ENCODE measurements around the gene ADCY7. TPM values are rescaled to one million over a fixed set of nuclear protein-coding genes. Genes with fewer than 3 reads are reported as not detected.

Gene ADCY7
- total and polyA plus RNA-seq, 2 donors (not counting 1 experiment from before 2014, with no cell fraction given) = 9.9 to 34.0 TPM

DNA sequence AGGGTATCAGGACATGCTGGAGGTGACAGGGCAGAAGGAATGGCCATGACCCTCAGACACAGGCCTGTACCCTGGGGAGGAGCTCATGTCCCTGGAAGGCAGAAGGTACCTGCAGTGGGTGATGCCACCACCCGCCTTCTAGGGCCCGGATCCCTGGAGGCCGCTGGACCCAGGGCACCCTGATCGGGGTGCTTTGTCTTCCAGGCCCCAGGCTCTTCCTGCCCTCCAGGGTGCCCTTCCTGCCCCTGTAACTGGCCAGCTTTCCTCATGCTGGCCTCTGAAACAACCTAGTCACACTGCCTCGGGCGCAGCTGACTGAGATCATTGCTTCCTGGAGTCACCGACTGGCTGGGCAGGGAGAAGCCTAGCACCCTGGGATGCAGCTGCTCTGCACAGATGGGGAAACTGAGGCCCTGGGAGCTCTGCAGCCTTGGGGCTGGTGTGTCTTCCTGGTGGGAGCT is 5.8 kb downstream of the ADCY7 start:
- Histone ChIP-seq H3K36me3 (ENCODE audit: control insufficient read depth, insufficient read depth, low read length) (no peaks in the 10 kb centered on the region), H3K4me1 (ENCODE audit: control insufficient read depth, extremely low read depth, insufficient read depth, low read length) (no peaks in the 10 kb centered on the region)
- DNase-seq (ENCODE audit: low read depth in 2 of 2) = no peak

DNA sequence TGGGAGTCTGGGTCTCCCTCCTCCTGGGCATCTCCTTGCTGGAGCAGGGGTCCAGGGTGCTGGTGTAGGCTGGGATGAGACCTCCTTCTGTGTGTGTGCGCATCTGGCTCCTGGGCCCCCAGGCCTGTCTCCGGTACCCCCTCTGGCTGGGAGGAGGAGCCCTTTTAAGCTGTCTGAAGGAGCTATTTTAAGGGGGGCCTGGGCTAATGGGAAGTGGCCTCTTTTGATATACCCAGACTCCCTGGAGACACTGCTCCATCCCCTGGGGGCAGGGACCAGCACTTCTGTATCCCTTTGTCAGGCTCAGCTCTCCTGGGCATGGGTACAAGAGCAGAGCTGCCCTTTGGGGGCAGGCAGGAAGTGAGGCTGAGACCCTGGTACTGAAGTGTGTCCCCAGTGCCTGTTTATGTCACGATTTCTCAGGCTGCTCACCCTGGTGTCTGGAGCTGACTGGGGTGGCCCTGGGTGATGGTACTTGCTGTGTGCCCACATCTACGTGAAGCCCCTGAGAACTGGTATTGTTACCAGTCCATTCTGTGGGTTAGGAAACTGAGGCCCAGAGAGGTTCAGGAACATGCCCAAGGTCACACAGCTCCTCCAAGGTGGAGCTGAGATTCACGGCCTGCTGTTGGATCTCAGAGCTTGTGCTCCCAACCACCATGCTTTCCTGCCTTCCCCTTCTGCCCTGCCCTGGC is 6.5 kb downstream of the ADCY7 start:
- no peak for DNase-seq (ENCODE audit: low read depth in 2 of 2)
- no peak for TF ChIP-seq EZH2 (IDR thresholded peaks at IDR 0.05; ENCODE audit: low read length, missing control alignments)
- TF ChIP-seq, protein P1, sequence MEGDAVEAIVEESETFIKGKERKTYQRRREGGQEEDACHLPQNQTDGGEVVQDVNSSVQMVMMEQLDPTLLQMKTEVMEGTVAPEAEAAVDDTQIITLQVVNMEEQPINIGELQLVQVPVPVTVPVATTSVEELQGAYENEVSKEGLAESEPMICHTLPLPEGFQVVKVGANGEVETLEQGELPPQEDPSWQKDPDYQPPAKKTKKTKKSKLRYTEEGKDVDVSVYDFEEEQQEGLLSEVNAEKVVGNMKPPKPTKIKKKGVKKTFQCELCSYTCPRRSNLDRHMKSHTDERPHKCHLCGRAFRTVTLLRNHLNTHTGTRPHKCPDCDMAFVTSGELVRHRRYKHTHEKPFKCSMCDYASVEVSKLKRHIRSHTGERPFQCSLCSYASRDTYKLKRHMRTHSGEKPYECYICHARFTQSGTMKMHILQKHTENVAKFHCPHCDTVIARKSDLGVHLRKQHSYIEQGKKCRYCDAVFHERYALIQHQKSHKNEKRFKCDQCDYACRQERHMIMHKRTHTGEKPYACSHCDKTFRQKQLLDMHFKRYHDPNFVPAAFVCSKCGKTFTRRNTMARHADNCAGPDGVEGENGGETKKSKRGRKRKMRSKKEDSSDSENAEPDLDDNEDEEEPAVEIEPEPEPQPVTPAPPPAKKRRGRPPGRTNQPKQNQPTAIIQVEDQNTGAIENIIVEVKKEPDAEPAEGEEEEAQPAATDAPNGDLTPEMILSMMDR (conservative IDR thresholded peaks at IDR 0.05 in 1 of 2, IDR thresholded peaks at IDR 0.05 in 1 of 2; ENCODE audit: low read depth in 1 of 2, low read length in 2 of 2) = no peak
- H3K4me3 ChIP-seq (replicated peaks in 1 of 4; ENCODE audit: control extremely low read depth in 1 of 4, insufficient read depth in 1 of 4, low read depth in 3 of 4, low read length in 4 of 4) = no peak overlapping the region
- no peaks in the 10 kb centered on the region for H3K4me1 ChIP-seq (ENCODE audit: control insufficient read depth, extremely low read depth, insufficient read depth, low read length)
- no peaks in the 10 kb centered on the region for H3K27me3 ChIP-seq (ENCODE audit: control insufficient read depth, insufficient read depth, low read length)
- H3K9ac ChIP-seq (ENCODE audit: insufficient read depth, low read length) = no peak overlapping the region
- no peaks in the 10 kb centered on the region for H3K9me3 ChIP-seq (ENCODE audit: control insufficient read depth, insufficient read depth, low read depth, low read length)
- H4K20me1 ChIP-seq (ENCODE audit: control insufficient read depth, extremely low read depth, insufficient read depth, low read length) = no peaks in the 10 kb centered on the region
- H3K4me2 ChIP-seq (ENCODE audit: extremely low read depth, insufficient read depth, low read length) = no peak overlapping the region
- H3K79me2 ChIP-seq (ENCODE audit: control insufficient read depth, insufficient read depth, low read length) = no peaks in the 10 kb centered on the region
- no peak overlapping the region for H3K27ac ChIP-seq (ENCODE audit: insufficient read depth, low read length)
- no peak overlapping the region for H2AFZ ChIP-seq (ENCODE audit: low read length)
- no peaks in the 10 kb centered on the region for H3K36me3 ChIP-seq (ENCODE audit: control insufficient read depth, insufficient read depth, low read length)

More for the DNA sequence above, 5.8 kb downstream of the ADCY7 start:
- Histone ChIP-seq H3K79me2 (ENCODE audit: control insufficient read depth, insufficient read depth, low read length) (peaks cover 2% of the 10 kb centered on the region), H3K27ac (ENCODE audit: insufficient read depth, low read length) (no peak overlapping the region), H3K4me3 (replicated peaks in 1 of 4; ENCODE audit: control extremely low read depth in 1 of 4, insufficient read depth in 1 of 4, low read depth in 3 of 4, low read length in 4 of 4) (no peak overlapping the region), H3K9ac (ENCODE audit: insufficient read depth, low read length) (no peak overlapping the region), H3K9me3 (ENCODE audit: control insufficient read depth, insufficient read depth, low read depth, low read length) (no peaks in the 10 kb centered on the region), H4K20me1 (ENCODE audit: control insufficient read depth, extremely low read depth, insufficient read depth, low read length) (no peaks in the 10 kb centered on the region), H2AFZ (ENCODE audit: low read length) (no peak overlapping the region), H3K4me2 (ENCODE audit: extremely low read depth, insufficient read depth, low read length) (no peak overlapping the region), H3K27me3 (ENCODE audit: control insufficient read depth, insufficient read depth, low read length) (no peaks in the 10 kb centered on the region)
- TF ChIP-seq EZH2 (IDR thresholded peaks at IDR 0.05; ENCODE audit: low read length, missing control alignments) = no peak
- TF ChIP-seq, protein P1 (conservative IDR thresholded peaks at IDR 0.05 in 1 of 2, IDR thresholded peaks at IDR 0.05 in 1 of 2; ENCODE audit: low read depth in 1 of 2, low read length in 2 of 2) = no peak

DNA sequence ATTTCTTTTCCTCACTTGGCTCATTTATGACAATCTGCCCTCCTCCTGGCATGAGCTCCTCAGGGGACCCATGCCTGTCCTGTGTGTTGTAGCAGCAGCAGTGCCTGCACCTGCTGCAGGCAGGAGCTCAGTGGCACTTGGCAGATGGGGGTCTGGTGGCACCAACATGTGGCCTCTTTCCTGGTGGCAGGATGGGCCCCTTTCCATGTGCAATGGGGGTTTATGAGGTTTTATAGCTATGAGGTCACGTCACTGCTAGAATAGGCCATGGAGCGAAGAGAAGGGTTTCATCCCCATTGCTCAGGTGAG is 7.0 kb downstream of the ADCY7 start:
- H3K79me2 ChIP-seq (ENCODE audit: control insufficient read depth, insufficient read depth, low read length) = no peaks in the 10 kb centered on the region

More for the DNA sequence above, 7.0 kb downstream of the ADCY7 start:
- Histone ChIP-seq H3K27me3 (ENCODE audit: control insufficient read depth, insufficient read depth, low read length) (no peaks in the 10 kb centered on the region), H3K4me3 (replicated peaks in 1 of 4; ENCODE audit: control extremely low read depth in 1 of 4, insufficient read depth in 1 of 4, low read depth in 3 of 4, low read length in 4 of 4) (no peak overlapping the region), H3K36me3 (ENCODE audit: control insufficient read depth, insufficient read depth, low read length) (no peaks in the 10 kb centered on the region), H2AFZ (ENCODE audit: low read length) (no peak overlapping the region), H3K9me3 (ENCODE audit: control insufficient read depth, insufficient read depth, low read depth, low read length) (no peaks in the 10 kb centered on the region), H4K20me1 (ENCODE audit: control insufficient read depth, extremely low read depth, insufficient read depth, low read length) (no peaks in the 10 kb centered on the region), H3K4me2 (ENCODE audit: extremely low read depth, insufficient read depth, low read length) (no peak overlapping the region), H3K9ac (ENCODE audit: insufficient read depth, low read length) (no peak overlapping the region), H3K4me1 (ENCODE audit: control insufficient read depth, extremely low read depth, insufficient read depth, low read length) (no peaks in the 10 kb centered on the region), H3K27ac (ENCODE audit: insufficient read depth, low read length) (no peak overlapping the region)
- no peak for DNase-seq (ENCODE audit: low read depth in 2 of 2)
- TF ChIP-seq, protein P1 (conservative IDR thresholded peaks at IDR 0.05 in 1 of 2, IDR thresholded peaks at IDR 0.05 in 1 of 2; ENCODE audit: low read depth in 1 of 2, low read length in 2 of 2) = no peak
- TF ChIP-seq EZH2 (IDR thresholded peaks at IDR 0.05; ENCODE audit: low read length, missing control alignments) = no peak
